IPS-18a (cell line): ENCODE measurements around the gene GXYLT1.
"Not testable (repeated sequence)": the region's sequence is repeated elsewhere in the genome, so short reads cannot be mapped to it uniquely, and the experiment has no call there.

Experiments
- H3K27ac ChIP-seq: one replicate; pipeline ENCODE4 v1.5.1; 2013; ENCODE audit warnings: low read length
- H3K27me3 ChIP-seq: one replicate; pipeline ENCODE4 v1.6.1; 2013; ENCODE audit warnings: mild to moderate bottlenecking, low read length; ENCODE audit not compliant: control insufficient read depth, insufficient read depth
- H3K36me3 ChIP-seq: one replicate; pipeline ENCODE4 v1.6.1; 2013; ENCODE audit warnings: low read depth, low read length; ENCODE audit not compliant: control insufficient read depth
- H3K4me1 ChIP-seq: one replicate; pipeline ENCODE4 v1.6.1; 2013; ENCODE audit warnings: low read depth, low read length; ENCODE audit not compliant: control insufficient read depth
- H3K4me3 ChIP-seq: one replicate; pipeline ENCODE4 v1.5.1; 2013; ENCODE audit warnings: low read length
- H3K9ac ChIP-seq: one replicate; pipeline ENCODE4 v1.6.1; 2013; ENCODE audit warnings: mild to moderate bottlenecking, low read length, moderate library complexity
- H3K9me3 ChIP-seq: one replicate; pipeline ENCODE4 v1.6.1; 2013; ENCODE audit warnings: low read depth, low read length; ENCODE audit not compliant: control insufficient read depth

The GXYLT1 gene

DNA sequence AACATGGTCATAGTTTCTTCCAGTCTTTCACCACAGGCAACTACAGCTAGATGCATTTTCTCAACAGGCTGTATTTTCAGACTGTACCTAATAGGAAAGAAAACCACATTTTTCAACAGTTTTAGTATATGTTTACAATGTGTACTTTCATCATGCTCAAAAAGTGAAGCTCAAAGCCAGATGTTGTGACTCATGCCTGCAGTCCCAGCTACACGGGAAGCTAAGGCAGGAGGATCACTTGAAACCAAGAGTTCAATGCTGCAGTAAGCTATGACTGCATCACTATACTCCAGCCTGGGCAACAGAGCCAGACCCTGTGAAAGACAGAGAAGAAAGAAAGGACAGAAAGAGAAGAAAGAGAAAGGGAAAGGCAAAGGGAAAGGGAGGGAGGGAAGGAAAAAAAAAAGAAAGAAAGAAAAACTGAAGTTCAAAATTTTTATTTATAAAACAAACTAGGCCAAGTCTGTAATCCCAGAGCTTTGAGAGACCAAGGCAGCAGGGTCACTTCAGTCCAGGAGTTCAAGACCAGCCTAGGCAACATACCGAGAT lies 25.5 kb downstream of the GXYLT1 start:
- Histone ChIP-seq H3K9me3 (no peaks in the 10 kb centered on the region), H3K36me3 (peaks cover 5% of the 10 kb centered on the region), H3K27ac (no peak overlapping the region), H3K27me3 (no peaks in the 10 kb centered on the region), H3K9ac (no peak overlapping the region), H3K4me3 (no peak overlapping the region), H3K4me1 (no peaks in the 10 kb centered on the region)

DNA sequence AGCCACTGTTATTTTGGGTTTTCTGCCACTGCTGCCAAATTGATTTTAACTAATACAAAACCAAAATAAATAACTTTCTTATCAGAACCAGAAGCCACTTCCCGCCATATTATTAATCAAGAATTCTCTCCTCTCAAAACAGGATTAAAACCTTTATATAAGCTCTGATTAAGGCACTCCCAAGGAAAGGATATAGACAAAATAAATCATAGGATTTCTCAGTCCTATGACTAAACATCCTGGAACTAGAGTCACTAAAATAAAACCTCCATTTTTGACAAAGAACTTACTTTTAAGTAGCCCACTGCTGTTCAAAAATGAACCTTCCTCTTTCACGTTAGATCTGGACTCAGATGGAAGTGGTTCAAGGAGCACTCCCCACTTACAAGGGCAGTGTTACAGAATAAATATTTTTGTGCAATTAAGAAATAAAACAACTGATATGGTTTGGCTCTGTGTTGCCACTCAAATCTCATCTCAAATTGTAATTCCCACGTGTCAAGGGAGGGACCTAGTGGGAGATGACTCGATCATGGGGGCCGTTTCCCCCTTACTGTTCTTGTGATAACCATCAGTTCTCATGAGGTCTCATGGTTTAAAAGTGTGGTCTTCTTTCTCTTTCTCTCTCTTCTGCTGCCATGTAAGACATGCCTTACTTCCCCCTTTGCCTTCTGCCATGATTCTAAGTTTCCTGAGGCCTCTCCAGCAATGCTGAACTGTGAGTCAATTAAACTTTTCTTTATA lies 26.4 kb downstream of the GXYLT1 start:
- Histone ChIP-seq H3K9me3 (no peaks in the 10 kb centered on the region), H3K36me3 (peaks cover 5% of the 10 kb centered on the region), H3K4me1 (no peaks in the 10 kb centered on the region), H3K4me3 (no peak overlapping the region), H3K27ac (no peak overlapping the region), H3K9ac (no peak overlapping the region), H3K27me3 (no peaks in the 10 kb centered on the region)

DNA sequence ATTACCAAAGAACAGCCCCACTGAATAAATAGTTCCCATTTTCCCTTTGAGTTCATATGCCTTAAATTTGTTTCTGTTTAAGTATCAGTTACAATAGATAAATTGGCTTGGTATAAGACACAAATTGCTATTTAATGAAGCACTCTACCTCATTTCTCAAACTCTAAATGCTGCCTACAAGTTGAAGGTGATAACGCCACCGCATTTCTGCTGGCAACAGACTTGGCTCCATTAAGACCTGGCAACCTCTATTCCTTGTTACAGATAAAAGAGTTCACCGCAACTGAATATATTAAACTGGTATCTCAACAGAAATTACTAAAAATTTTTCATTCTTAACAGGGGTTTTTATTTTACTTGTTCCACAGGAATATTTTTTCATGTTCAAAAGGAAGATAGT lies 35.6 kb downstream of the GXYLT1 start:
- H3K36me3 ChIP-seq: no peaks in the 10 kb centered on the region
- no peaks in the 10 kb centered on the region for H3K27me3 ChIP-seq
- no peaks in the 10 kb centered on the region for H3K4me1 ChIP-seq
- no peak overlapping the region for H3K27ac ChIP-seq
- H3K9ac ChIP-seq: no peak overlapping the region
- H3K9me3 ChIP-seq: peaks cover 6% of the 10 kb centered on the region
- no peak overlapping the region for H3K4me3 ChIP-seq

DNA sequence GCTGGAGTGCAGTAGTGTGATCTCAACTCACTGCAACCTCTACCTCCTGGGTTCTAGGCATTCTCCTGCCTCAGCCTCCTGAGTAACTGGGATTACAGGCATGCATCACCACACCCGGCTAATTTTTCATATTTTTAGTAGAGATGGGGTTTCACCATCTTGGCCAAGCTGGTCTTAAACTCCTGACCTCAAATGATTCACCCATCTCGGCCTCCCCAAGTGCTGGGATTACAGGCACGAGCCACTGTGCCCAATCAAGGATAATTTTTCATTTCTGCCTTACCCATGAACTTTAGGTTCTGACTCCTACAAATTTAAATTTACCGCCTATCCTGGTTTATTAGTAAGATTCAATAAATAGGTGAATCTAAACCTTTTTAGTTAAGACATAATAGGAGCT lies 37.9 kb downstream of the GXYLT1 start:
- not testable (repeated sequence) for H3K4me3 ChIP-seq, H3K4me1 ChIP-seq, H3K27ac ChIP-seq, H3K27me3 ChIP-seq, H3K36me3 ChIP-seq, H3K9ac ChIP-seq, H3K9me3 ChIP-seq

DNA sequence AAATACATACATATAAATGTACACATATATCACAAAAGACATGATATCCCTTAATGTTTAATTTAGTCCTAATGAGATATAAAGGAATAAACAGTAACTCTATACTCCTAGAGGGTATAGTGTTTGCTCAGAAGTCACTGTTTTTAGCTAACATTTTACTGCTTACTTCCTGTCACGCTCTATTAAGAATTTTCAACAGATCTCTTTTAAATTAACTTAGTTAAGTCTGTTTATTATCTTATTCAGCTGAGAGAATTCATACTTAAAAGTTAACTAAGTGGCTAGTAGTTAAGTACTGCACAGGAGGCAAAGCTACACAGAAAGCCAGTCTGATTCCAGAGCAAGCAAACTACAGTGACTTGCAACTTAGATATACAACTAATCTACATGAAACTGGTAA lies 39.9 kb downstream of the GXYLT1 start:
- Histone ChIP-seq H3K27me3 (no peaks in the 10 kb centered on the region), H3K4me1 (no peaks in the 10 kb centered on the region), H3K36me3 (no peaks in the 10 kb centered on the region), H3K9ac (no peak overlapping the region), H3K4me3 (no peak overlapping the region), H3K27ac (no peak overlapping the region), H3K9me3 (no peaks in the 10 kb centered on the region)

DNA sequence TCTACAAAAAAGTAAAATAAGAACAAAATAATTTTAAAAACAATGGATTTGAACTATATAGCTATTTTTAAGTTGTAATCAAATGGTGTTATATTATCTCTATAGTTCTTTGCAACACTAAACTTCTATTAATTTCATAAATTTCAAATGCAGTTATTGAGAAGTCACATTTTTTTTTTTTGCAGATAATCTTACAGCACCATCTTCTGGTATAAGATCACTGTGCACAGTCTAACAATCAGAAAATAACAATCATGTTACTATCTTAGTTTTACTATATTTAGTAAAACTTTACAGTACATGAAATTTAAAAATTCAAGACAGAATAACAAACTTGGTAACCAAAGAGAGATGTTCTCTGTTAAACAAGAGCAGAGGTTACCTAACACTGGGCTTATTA lies 40.6 kb downstream of the GXYLT1 start:
- no peak overlapping the region for H3K27ac ChIP-seq
- H3K9ac ChIP-seq: no peak overlapping the region
- no peaks in the 10 kb centered on the region for H3K36me3 ChIP-seq
- H3K4me3 ChIP-seq: no peak overlapping the region
- H3K4me1 ChIP-seq: no peaks in the 10 kb centered on the region
- no peaks in the 10 kb centered on the region for H3K9me3 ChIP-seq
- no peaks in the 10 kb centered on the region for H3K27me3 ChIP-seq

DNA sequence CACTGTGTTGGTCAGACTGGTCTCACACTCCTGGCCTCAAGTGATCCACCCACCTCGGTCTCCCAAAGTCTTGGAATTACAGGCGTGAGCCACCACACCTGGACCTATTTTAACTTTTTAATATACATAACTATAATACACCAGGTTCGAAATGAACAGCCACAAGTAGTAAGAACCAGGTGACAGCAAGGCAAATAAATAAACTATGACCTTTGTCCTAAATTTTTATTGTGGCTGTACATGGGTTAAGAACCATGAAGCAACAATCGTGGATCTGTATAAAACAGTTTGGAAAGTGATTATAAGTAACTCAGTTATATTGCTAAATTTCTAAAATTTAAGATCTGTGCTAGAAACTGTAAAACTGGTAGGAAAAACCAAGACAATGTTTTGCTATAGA lies 41.5 kb downstream of the GXYLT1 start:
- no peak overlapping the region for H3K4me3 ChIP-seq
- H3K27ac ChIP-seq: no peak overlapping the region
- no peak overlapping the region for H3K9ac ChIP-seq
- no peaks in the 10 kb centered on the region for H3K27me3 ChIP-seq
- H3K9me3 ChIP-seq: no peaks in the 10 kb centered on the region
- H3K4me1 ChIP-seq: no peaks in the 10 kb centered on the region
- no peaks in the 10 kb centered on the region for H3K36me3 ChIP-seq

DNA sequence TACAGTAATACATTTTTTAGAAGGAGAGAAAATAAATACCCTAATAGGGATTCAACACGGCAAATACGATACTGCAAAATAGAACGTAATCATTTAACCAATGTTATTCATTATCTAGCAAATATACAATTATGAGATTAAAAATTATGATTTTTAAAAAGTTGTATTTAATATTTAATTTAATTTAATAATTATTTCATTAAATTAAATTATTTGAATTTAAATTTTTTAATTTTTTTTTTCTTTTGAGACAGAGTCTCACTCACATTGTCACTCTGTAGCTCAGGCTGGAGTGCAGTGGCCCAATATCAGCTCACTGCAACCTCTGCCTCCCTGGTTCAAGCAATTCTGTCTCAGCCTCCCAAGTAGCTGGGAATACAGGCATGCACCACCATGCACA lies 42.0 kb downstream of the GXYLT1 start:
- Histone ChIP-seq H3K9me3 (no peaks in the 10 kb centered on the region), H3K27me3 (no peaks in the 10 kb centered on the region), H3K4me1 (no peaks in the 10 kb centered on the region), H3K4me3 (no peak overlapping the region), H3K27ac (no peak overlapping the region), H3K36me3 (no peaks in the 10 kb centered on the region), H3K9ac (no peak overlapping the region)

DNA sequence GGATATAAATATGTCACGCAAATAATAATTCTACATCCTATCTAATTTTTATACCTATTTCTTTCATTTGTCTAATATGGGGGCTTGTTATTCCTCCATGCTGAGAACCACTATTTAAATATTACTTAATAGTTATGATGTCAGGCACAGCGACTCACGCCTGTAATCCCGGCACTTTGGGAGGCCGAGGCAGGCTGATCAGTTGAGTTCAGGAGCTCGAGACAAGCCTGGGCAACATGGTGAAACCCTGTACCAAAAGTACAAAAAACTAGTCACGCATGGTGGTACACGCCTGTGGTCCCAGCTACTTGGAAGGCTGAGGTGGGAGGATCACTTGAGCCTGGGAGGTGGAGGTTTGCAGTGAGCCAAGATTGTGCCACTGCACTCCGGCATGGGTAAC lies 45.2 kb downstream of the GXYLT1 start:
- Histone ChIP-seq H3K27me3 (no peaks in the 10 kb centered on the region), H3K27ac (no peak overlapping the region), H3K9me3 (no peaks in the 10 kb centered on the region), H3K4me1 (no peaks in the 10 kb centered on the region), H3K36me3 (no peaks in the 10 kb centered on the region), H3K9ac (no peak overlapping the region), H3K4me3 (no peak overlapping the region)

DNA sequence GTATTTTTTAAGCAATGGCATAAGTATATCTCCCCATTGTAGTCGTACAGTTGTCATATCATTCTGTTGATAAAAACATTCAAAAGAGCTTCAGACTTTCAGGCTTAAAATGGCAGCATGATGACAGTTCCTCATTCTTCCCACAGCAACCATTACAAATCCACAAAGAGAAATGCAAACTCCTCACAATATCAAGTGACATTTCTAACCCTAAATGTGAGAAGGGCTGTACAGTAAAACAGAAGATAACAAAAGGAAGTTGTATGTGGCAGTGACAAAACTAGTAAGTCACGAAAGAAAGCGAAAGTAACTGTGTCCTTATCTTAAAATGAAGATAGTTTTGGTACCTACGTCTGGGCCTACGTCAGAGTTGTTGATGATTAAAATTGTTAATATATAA lies 46.7 kb downstream of the GXYLT1 start:
- Histone ChIP-seq H3K4me3 (no peak overlapping the region), H3K9ac (no peak overlapping the region), H3K9me3 (no peaks in the 10 kb centered on the region), H3K36me3 (no peaks in the 10 kb centered on the region), H3K27me3 (no peaks in the 10 kb centered on the region), H3K27ac (no peak overlapping the region), H3K4me1 (no peaks in the 10 kb centered on the region)

DNA sequence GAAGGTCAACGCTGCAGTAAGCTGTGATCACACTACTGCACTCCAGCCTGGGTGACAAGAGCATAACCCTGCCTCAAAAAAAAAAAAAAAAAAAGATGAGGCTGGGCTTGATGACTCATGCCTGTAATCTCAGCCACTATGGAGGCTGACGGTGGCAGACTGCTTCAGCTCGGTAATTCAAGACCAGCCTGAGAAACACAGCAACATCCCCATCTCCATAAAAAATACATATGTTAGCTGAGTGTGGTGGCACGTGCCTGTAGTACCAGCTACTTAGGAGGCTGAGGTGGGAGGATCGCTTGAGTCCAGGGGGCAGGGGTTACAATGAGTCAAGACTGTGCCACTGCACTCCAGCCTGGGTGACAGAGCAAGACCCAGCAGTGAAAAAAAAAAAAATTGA lies 50.4 kb downstream of the GXYLT1 start:
- no peaks in the 10 kb centered on the region for H3K36me3 ChIP-seq
- H3K4me3 ChIP-seq: no peak overlapping the region
- no peak overlapping the region for H3K27ac ChIP-seq
- H3K4me1 ChIP-seq: no peaks in the 10 kb centered on the region
- no peak overlapping the region for H3K9ac ChIP-seq
- H3K9me3 ChIP-seq: no peaks in the 10 kb centered on the region
- no peaks in the 10 kb centered on the region for H3K27me3 ChIP-seq

DNA sequence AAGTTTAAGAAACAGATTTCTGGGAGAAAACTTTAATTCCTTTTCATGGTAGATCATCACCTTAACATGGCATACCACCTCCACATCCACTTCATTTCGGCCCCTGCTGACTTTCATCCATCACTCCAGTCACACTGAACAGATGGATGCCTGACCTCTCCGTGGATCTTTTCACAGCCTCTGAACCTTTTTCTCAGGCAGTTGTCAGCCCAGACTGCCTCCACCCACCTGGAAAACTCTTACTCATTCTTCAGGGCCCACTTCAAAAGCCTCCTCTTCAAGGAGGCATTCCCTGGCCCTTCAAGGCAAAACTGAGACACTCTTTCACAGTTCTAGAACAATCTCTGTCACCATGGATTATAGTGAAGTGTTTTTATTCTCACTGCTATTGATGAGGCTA lies 52.9 kb downstream of the GXYLT1 start:
- H3K36me3 ChIP-seq: peaks cover 6% of the 10 kb centered on the region
- no peak overlapping the region for H3K4me3 ChIP-seq
- H3K27me3 ChIP-seq: no peaks in the 10 kb centered on the region
- H3K9ac ChIP-seq: no peak overlapping the region
- no peaks in the 10 kb centered on the region for H3K9me3 ChIP-seq
- no peak overlapping the region for H3K27ac ChIP-seq
- peaks cover 3% of the 10 kb centered on the region for H3K4me1 ChIP-seq
